ENCODE measurements around the gene RASSF7.

The RASSF7 gene

GRCh38 chr11:611001-611996 is 50.5 kb downstream of the RASSF7 start:
- no peak overlapping the region for H3K4me3 ChIP-seq (replicated peaks; ENCODE audit: low read depth, low read length)
- no peak for DNase-seq (ENCODE audit: extremely low read depth, insufficient read length)
- H3K27me3 ChIP-seq (replicated peaks; ENCODE audit: control insufficient read depth, insufficient read depth, low read length), result no peaks in the 10 kb centered on the region
- TF ChIP-seq CTCF (IDR thresholded peaks at IDR 0.05; ENCODE audit: insufficient read depth, low read length, poor library complexity, severe bottlenecking), result no peak
- peaks cover 49% of the 10 kb centered on the region for H3K36me3 ChIP-seq (ENCODE audit: control insufficient read depth, insufficient read depth, low read length)

GRCh38 chr11:612201-612960 is 51.6 kb downstream of the RASSF7 start:
- peaks cover 44% of the 10 kb centered on the region for H3K36me3 ChIP-seq (ENCODE audit: control insufficient read depth, insufficient read depth, low read length)
- TF ChIP-seq CTCF (IDR thresholded peaks at IDR 0.05; ENCODE audit: insufficient read depth, low read length, poor library complexity, severe bottlenecking), result peak; percentile 24
- no peak for DNase-seq (ENCODE audit: extremely low read depth, insufficient read length)
- no peaks in the 10 kb centered on the region for H3K27me3 ChIP-seq (replicated peaks; ENCODE audit: control insufficient read depth, insufficient read depth, low read length)
- no peak overlapping the region for H3K4me3 ChIP-seq (replicated peaks; ENCODE audit: low read depth, low read length)

- no peak for TF ChIP-seq CTCF (IDR thresholded peaks at IDR 0.05; ENCODE audit: insufficient read depth, low read length, poor library complexity, severe bottlenecking)
- H3K36me3 ChIP-seq (ENCODE audit: control insufficient read depth, insufficient read depth, low read length), result peaks cover 44% of the 10 kb centered on the region
- H3K4me3 ChIP-seq (replicated peaks; ENCODE audit: low read depth, low read length), result no peak overlapping the region
- DNase-seq (ENCODE audit: extremely low read depth, insufficient read length), result no peak
- no peaks in the 10 kb centered on the region for H3K27me3 ChIP-seq (replicated peaks; ENCODE audit: control insufficient read depth, insufficient read depth, low read length)
These were observed 52.2 kb downstream of the RASSF7 start for GRCh38 chr11:612961-613300.

GRCh38 chr11:613369-613968 is 52.7 kb downstream of the RASSF7 start:
- DNase-seq (ENCODE audit: extremely low read depth, insufficient read length), result peak; percentile 79
- TF ChIP-seq CTCF (IDR thresholded peaks at IDR 0.05; ENCODE audit: insufficient read depth, low read length, poor library complexity, severe bottlenecking), result no peak
- Histone ChIP-seq H3K4me3 (replicated peaks; ENCODE audit: low read depth, low read length) (peak overlapping the region; percentile 100), H3K27me3 (replicated peaks; ENCODE audit: control insufficient read depth, insufficient read depth, low read length) (no peaks in the 10 kb centered on the region), H3K36me3 (ENCODE audit: control insufficient read depth, insufficient read depth, low read length) (peaks cover 41% of the 10 kb centered on the region)
